WERI-Rb-1 (cell line): Measurements from ENCODE around the gene FAM193B.
"Not testable (repeated sequence)": the region's sequence is repeated elsewhere in the genome, so short reads cannot be mapped to it uniquely, and the experiment has no call there.

Source experiments
- DNase-seq: peaks from one replicate; pipeline ENCODE4 v3.0.0-alpha.2; 2020
- H3K27ac ChIP-seq: fragments of 250-450 bp; sonication (Bioruptor Pico); 2 replicates; pipeline ENCODE4 v1.5.1; 2020; ENCODE audit warnings: mild to moderate bottlenecking, moderate library complexity
- H3K27me3 ChIP-seq: fragments of 250-450 bp; sonication (Bioruptor Pico); 2 replicates; pipeline ENCODE4 v1.5.1; 2021; ENCODE audit warnings: mild to moderate bottlenecking, low read depth, moderate library complexity; ENCODE audit not compliant: insufficient read depth, severe bottlenecking
- H3K36me3 ChIP-seq: fragments of 250-450 bp; sonication (Bioruptor Pico); 2 replicates; pipeline ENCODE4 v1.5.1; 2020; ENCODE audit warnings: mild to moderate bottlenecking, moderate library complexity
- H3K4me3 ChIP-seq: 2 replicates; pipeline ENCODE4 v1.5.1; 2011; ENCODE audit warnings: low read depth, mild to moderate bottlenecking, control low read depth, low read length
- H3K9me3 ChIP-seq: fragments of 250-450 bp; sonication (Bioruptor Pico); 2 replicates; pipeline ENCODE4 v1.5.1; 2021; ENCODE audit warnings: mild to moderate bottlenecking, moderate library complexity; ENCODE audit not compliant: severe bottlenecking
- CTCF ChIP-seq: IDR thresholded peaks from 2 replicates; pipeline ENCODE4 v1.5.1; 2011; ENCODE audit warnings: low read depth, mild to moderate bottlenecking, control low read depth, inconsistent platforms, low read length

FAM193B gene

GRCh38 chr5:177576169-177576568, 21.8 kb upstream of the FAM193B start:
- Histone ChIP-seq H3K36me3 (no peaks in the 10 kb centered on the region), H3K27ac (no peak overlapping the region), H3K27me3 (no peaks in the 10 kb centered on the region), H3K4me3 (no peak overlapping the region), H3K9me3 (no peaks in the 10 kb centered on the region)
- DNase-seq: no peak
- no peak for TF ChIP-seq CTCF

- no peaks in the 10 kb centered on the region for H3K36me3 ChIP-seq
These were observed 21.1 kb upstream of the FAM193B start for GRCh38 chr5:177575488-177575887.

GRCh38 chr5:177569894-177570293, 15.5 kb upstream of the FAM193B start:
- TF ChIP-seq CTCF: no peak
- Histone ChIP-seq H3K27me3 (no peaks in the 10 kb centered on the region), H3K36me3 (no peaks in the 10 kb centered on the region), H3K4me3 (no peak overlapping the region), H3K9me3 (no peaks in the 10 kb centered on the region), H3K27ac (no peak overlapping the region)
- no peak for DNase-seq

More at GRCh38 chr5:177575488-177575887, 21.1 kb upstream of the FAM193B start:
- no peaks in the 10 kb centered on the region for H3K9me3 ChIP-seq
- no peak overlapping the region for H3K27ac ChIP-seq
- no peaks in the 10 kb centered on the region for H3K27me3 ChIP-seq
- no peak for TF ChIP-seq CTCF
- no peak for DNase-seq
- H3K4me3 ChIP-seq: no peak overlapping the region

- H3K4me3 ChIP-seq: no peak overlapping the region
- H3K36me3 ChIP-seq: no peaks in the 10 kb centered on the region
- H3K27me3 ChIP-seq: no peaks in the 10 kb centered on the region
- H3K9me3 ChIP-seq: no peaks in the 10 kb centered on the region
- TF ChIP-seq CTCF: no peak
- H3K27ac ChIP-seq: no peak overlapping the region
- no peak for DNase-seq
These were observed 14.0 kb upstream of the FAM193B start for GRCh38 chr5:177568326-177568725.

GRCh38 chr5:177565046-177565445, 10.7 kb upstream of the FAM193B start:
- no peak for TF ChIP-seq CTCF
- H3K27ac ChIP-seq: no peak overlapping the region

GRCh38 chr5:177559446-177559941, 5.1 kb upstream of the FAM193B start:
- not testable (repeated sequence) for H3K36me3 ChIP-seq, H3K27me3 ChIP-seq, H3K9me3 ChIP-seq, H3K4me3 ChIP-seq, DNase-seq, H3K27ac ChIP-seq

More at GRCh38 chr5:177565046-177565445, 10.7 kb upstream of the FAM193B start:
- no peaks in the 10 kb centered on the region for H3K36me3 ChIP-seq
- no peak overlapping the region for H3K4me3 ChIP-seq
- DNase-seq: no peak
- H3K27me3 ChIP-seq: no peaks in the 10 kb centered on the region
- H3K9me3 ChIP-seq: no peaks in the 10 kb centered on the region
